PC-3 (cell line): ENCODE results near the gene ZSCAN23. TPM values are rescaled to one million over a fixed set of nuclear protein-coding genes. Genes with fewer than 3 reads are reported as not detected.
"Not testable (repeated sequence)": the region's sequence is repeated elsewhere in the genome, so short reads cannot be mapped to it uniquely, and the experiment has no call there.

Experiments used
- ATAC-seq: fragments of 200-7000 bp; cut with Tn5 transposase; 2 replicates; pipeline ENCODE4 v1.9.1; 2020; ENCODE audit warnings: mild to moderate bottlenecking, moderate library complexity
- BruUV-seq: library from RNA; stranded (reverse); fragments of 400-500 nt; replicated peaks from 2 replicates; lab custom pipeline; 2021; lab: Mats Ljungman, UMichigan
- CTCF ChIA-PET: fragments of 300-600 bp; sonication (Branson Sonifier 250); formaldehyde crosslinking; loops from one replicate; lab custom pipeline; 2022; ENCODE audit warnings: antibody characterized with exemption; lab: Charles Lee
- POLR2A ChIA-PET: fragments of 300-600 bp; sonication (Branson Sonifier 250); formaldehyde crosslinking; loops from one replicate; lab custom pipeline; 2022; ENCODE audit warnings: antibody characterized with exemption; ENCODE audit not compliant: unreplicated experiment; lab: Charles Lee
- DNase-seq: peaks from one replicate; pipeline ENCODE4 v3.0.0-alpha.2; 2015
- H2AFZ ChIP-seq: fragments of 300-600 bp; sonication (generic); 2 replicates; pipeline ENCODE4 v1.6.0; 2016; ENCODE audit warnings: antibody characterized with exemption, low read length
- H3F3A ChIP-seq: fragments of 300-600 bp; sonication (generic); one replicate; pipeline ENCODE4 v1.6.0; 2017; ENCODE audit warnings: antibody characterized with exemption, low read length, control low read depth, mild to moderate bottlenecking; ENCODE audit not compliant: unreplicated experiment
- H3K27ac ChIP-seq: fragments of 300-600 bp; sonication (generic); 2 replicates; pipeline ENCODE4 v1.5.1; 2016; ENCODE audit warnings: mild to moderate bottlenecking, low read length
- H3K27me3 ChIP-seq: fragments of 300-600 bp; sonication (generic); 2 replicates; pipeline ENCODE4 v1.6.1; 2016; ENCODE audit warnings: low read length, mixed read lengths
- H3K36me3 ChIP-seq: fragments of 300-600 bp; sonication (generic); 2 replicates; pipeline ENCODE4 v1.6.1; 2016; ENCODE audit warnings: low read depth, mixed run types, low read length, mixed read lengths
- H3K4me1 ChIP-seq: fragments of 300-600 bp; sonication (generic); 2 replicates; pipeline ENCODE4 v1.5.1; 2016; ENCODE audit warnings: low read length; ENCODE audit not compliant: insufficient read depth
- H3K4me2 ChIP-seq: fragments of 300-600 bp; sonication (generic); 2 replicates; pipeline ENCODE4 v1.6.0; 2016; ENCODE audit warnings: low read length
- H3K4me3 ChIP-seq: fragments of 300-600 bp; sonication (generic); 2 replicates; pipeline ENCODE4 v1.5.1; 2016; ENCODE audit warnings: mild to moderate bottlenecking, low read length, mixed read lengths
- H3K79me2 ChIP-seq: fragments of 300-600 bp; sonication (generic); 2 replicates; pipeline ENCODE4 v1.6.1; 2017; ENCODE audit warnings: low read length, mixed read lengths
- H3K9ac ChIP-seq: fragments of 300-600 bp; sonication (generic); 2 replicates; pipeline ENCODE4 v1.6.0; 2016; ENCODE audit warnings: mild to moderate bottlenecking, low read length
- H3K9me2 ChIP-seq: fragments of 300-600 bp; sonication (generic); replicated peaks from 2 replicates; pipeline ENCODE4 v1.6.1; 2016; ENCODE audit warnings: mixed run types, low read length, mixed read lengths
- H3K9me3 ChIP-seq: fragments of 300-600 bp; sonication (generic); 2 replicates; pipeline ENCODE4 v1.6.1; 2016; ENCODE audit warnings: low read length, mixed read lengths
- H4K20me1 ChIP-seq: fragments of 300-600 bp; sonication (generic); 2 replicates; pipeline ENCODE4 v1.6.1; 2016; ENCODE audit warnings: low read length, mixed read lengths
- EZH2 ChIP-seq: fragments of 300-600 bp; sonication (generic); IDR thresholded peaks from one replicate; pipeline ENCODE4 v1.6.1; 2017; ENCODE audit warnings: antibody characterized with exemption, mild to moderate bottlenecking, low read length; ENCODE audit not compliant: unreplicated experiment
- EZH2phosphoT487 ChIP-seq: fragments of 300-600 bp; sonication (generic); IDR thresholded peaks from 2 replicates; pipeline ENCODE4 v1.6.1; 2018; ENCODE audit warnings: mild to moderate bottlenecking, antibody characterized with exemption, low read length, borderline replicate concordance
- intact Hi-C: fragments of 100-400 bp; cut with micrococcal nuclease; formaldehyde crosslinking; loops from 2 replicates; pipeline ENCODE4 v1.9.0; 2023
- total RNA-seq: library from RNA; depleted of rRNA; stranded (reverse); fragments of >200 nt; gene quantifications from 2 replicates; pipeline ENCODE4 v1.2.3, GENCODE V29; 2014
- TF ChIP-seq, protein P1 (sequence below): fragments of 300-600 bp; sonication (generic); conservative IDR thresholded peaks from 2 replicates; pipeline ENCODE4 v1.5.1; 2017; ENCODE audit warnings: antibody characterized with exemption, low read depth, mild to moderate bottlenecking, low read length

ZSCAN23 gene
- total RNA-seq, 1 experiment from 2014 or later, result 2.2 TPM

DNA sequence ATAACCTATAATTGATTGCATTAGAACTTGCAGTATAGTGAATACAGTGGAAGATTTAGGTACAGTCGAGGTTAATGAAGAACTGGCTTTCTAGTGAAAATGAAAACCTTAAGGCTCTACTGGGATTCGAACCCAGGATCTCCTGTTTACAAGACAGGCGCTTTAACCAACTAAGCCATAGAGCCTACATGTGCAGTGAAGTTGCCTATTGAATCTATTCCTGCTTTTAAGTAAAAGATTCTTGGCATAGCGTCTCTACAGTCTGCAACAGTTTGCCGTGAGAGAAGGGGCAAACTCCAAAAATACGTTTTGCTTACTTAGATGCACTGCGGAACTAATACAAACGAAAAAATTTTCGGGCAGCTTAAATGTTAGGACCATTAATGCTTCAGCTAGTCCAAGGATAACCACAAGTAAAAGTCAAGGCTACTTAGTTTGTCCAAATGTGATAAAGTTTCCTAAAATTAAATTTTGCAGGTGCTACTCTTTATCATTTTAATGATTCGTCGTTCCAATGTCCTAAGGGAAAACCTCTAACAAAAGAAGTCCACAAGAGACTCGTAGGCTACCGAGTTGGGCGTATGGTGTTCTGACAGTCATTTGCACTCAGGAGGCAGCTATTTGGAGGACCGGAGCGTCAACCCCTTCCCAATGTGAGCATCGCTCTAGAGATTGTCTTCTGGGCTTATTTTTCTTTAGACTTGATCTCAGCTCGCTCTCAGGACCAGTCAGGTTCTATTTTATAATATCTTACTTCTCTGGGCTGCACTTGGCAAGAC lies 31.3 kb upstream of the ZSCAN23 start:
- no peak overlapping the region for H3K27ac ChIP-seq
- no TSS peak for BruUV-seq
- TF ChIP-seq EZH2phosphoT487 (no peak), EZH2 (no peak)
- TF ChIP-seq, protein P1, sequence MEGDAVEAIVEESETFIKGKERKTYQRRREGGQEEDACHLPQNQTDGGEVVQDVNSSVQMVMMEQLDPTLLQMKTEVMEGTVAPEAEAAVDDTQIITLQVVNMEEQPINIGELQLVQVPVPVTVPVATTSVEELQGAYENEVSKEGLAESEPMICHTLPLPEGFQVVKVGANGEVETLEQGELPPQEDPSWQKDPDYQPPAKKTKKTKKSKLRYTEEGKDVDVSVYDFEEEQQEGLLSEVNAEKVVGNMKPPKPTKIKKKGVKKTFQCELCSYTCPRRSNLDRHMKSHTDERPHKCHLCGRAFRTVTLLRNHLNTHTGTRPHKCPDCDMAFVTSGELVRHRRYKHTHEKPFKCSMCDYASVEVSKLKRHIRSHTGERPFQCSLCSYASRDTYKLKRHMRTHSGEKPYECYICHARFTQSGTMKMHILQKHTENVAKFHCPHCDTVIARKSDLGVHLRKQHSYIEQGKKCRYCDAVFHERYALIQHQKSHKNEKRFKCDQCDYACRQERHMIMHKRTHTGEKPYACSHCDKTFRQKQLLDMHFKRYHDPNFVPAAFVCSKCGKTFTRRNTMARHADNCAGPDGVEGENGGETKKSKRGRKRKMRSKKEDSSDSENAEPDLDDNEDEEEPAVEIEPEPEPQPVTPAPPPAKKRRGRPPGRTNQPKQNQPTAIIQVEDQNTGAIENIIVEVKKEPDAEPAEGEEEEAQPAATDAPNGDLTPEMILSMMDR, result no peak
- ATAC-seq (peak; percentile 70), DNase-seq (peak; percentile 85)
- peak overlapping the region; percentile 73 for H3K4me2 ChIP-seq
- H2AFZ ChIP-seq, result peak overlapping the region; percentile 50
- H3K27me3 ChIP-seq, result peaks cover 32% of the 10 kb centered on the region
- H3K4me1 ChIP-seq, result 0 out of 2 replicates have a peak, but pooled peaks cover 6% of the 10 kb centered on the region
- intact Hi-C loops, result no loop called here
- no peaks in the 10 kb centered on the region for H3K79me2 ChIP-seq
- peak overlapping the region; percentile 59; the same call in 1 of the 2 replicates for H3K4me3 ChIP-seq
- POLR2A ChIA-PET, result no interaction called here
- H4K20me1 ChIP-seq, result no peaks in the 10 kb centered on the region
- no peaks in the 10 kb centered on the region for H3K36me3 ChIP-seq
- H3F3A ChIP-seq, result no peaks in the 10 kb centered on the region
- no peaks in the 10 kb centered on the region for H3K9me2 ChIP-seq
- H3K9me3 ChIP-seq, result no peaks in the 10 kb centered on the region
- H3K9ac ChIP-seq, result no peak overlapping the region
- CTCF ChIA-PET, result no interaction called here

DNA sequence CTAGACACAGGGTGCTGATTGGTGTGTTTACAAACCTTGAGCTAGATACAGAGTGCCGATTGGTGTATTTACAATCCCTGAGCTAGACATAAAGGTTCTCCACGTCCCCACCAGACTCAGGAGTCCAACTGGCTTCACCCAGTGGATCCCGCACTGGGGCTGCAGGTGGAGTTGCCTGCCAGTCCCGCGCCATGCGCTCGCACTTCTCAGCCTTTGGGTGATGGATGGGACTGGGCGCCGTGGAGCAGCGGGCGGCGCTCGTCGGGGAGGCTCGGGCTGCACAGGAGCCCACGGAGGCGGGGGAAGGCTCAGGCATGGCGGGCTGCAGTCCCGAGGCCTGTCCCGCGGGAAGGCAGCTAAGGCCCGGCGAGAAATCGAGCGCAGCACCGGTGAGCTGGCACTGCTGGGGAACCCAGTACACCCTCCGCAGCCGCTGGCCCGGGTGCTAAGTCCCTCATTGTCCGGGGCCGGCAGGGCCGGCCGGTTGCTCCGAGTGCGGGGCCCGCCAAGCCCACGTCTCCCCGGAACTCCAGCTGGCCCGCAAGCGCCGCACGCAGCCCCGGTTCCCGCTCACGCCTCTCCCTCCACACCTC lies 26.0 kb upstream of the ZSCAN23 start:
- H3K79me2 ChIP-seq, H4K20me1 ChIP-seq, BruUV-seq, H3K4me2 ChIP-seq, CTCF ChIA-PET, H2AFZ ChIP-seq, H3K4me1 ChIP-seq, H3K36me3 ChIP-seq, H3F3A ChIP-seq, DNase-seq, H3K9ac ChIP-seq, ATAC-seq, intact Hi-C loops, H3K9me3 ChIP-seq, H3K27ac ChIP-seq, H3K9me2 ChIP-seq, H3K4me3 ChIP-seq: not testable (repeated sequence)
- POLR2A ChIA-PET, result interaction anchor here (0.5 kb wide), 1 partner anchor 391 kb away, joined by 3 read pairs; no protein-coding TSS in a partner anchor
- H3K27me3 ChIP-seq, result peaks cover 30% of the 10 kb centered on the region

DNA sequence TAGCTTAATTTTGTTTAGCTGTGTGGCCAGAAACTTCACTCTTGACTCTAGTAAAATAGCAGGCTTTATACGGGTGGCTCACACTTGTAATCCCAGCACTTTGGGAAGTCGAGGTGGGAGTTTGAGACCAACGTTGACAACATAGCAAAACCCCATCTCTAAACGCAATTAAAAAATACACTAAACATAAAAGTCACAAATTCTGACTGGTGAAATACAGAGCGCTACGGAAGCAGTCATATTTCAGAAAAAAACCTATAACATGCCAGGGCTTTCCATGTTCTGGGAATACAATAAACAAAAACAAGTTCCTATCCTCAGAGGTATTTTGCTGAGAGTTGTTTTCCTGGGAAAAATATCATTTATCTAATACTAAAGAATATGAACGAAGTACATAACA lies 24.8 kb upstream of the ZSCAN23 start:
- no peak for ATAC-seq
- POLR2A ChIA-PET, result no interaction called here
- intact Hi-C loops, result no loop called here
- H3K27ac ChIP-seq, result no peak overlapping the region
- TF ChIP-seq, protein P1, result no peak
- TF ChIP-seq EZH2phosphoT487 (no peak), EZH2 (no peak)
- CTCF ChIA-PET, result no interaction called here
- H3K4me1 ChIP-seq, result no peaks in the 10 kb centered on the region
- no peaks in the 10 kb centered on the region for H3K9me2 ChIP-seq
- no peaks in the 10 kb centered on the region for H3K36me3 ChIP-seq
- no peaks in the 10 kb centered on the region for H4K20me1 ChIP-seq
- no peak overlapping the region for H3K9ac ChIP-seq
- H3K9me3 ChIP-seq, result no peaks in the 10 kb centered on the region
- no peaks in the 10 kb centered on the region for H3F3A ChIP-seq
- no peak overlapping the region for H3K4me2 ChIP-seq
- no TSS peak for BruUV-seq
- no peak for DNase-seq
- no peak overlapping the region for H2AFZ ChIP-seq
- no peaks in the 10 kb centered on the region for H3K79me2 ChIP-seq
- peaks cover 42% of the 10 kb centered on the region for H3K27me3 ChIP-seq
- no peak overlapping the region for H3K4me3 ChIP-seq
